Endothelial cell of umbilical vein (primary cell): ENCODE measurements around the gene JSRP1. TPM values are rescaled to one million over a fixed set of nuclear protein-coding genes. Genes with fewer than 3 reads are reported as not detected.

ENCODE experiments used
- BruUV-seq: library from RNA; stranded (reverse); fragments of 400-500 nt; replicated peaks from 2 replicates; lab custom pipeline; 2021; lab: Mats Ljungman, UMichigan
- CTCF ChIA-PET: fragments of 300-600, 350-600 bp; sonication (Branson Sonifier 250); formaldehyde crosslinking; loops from one replicate; lab custom pipeline; 2021; ENCODE audit warnings: antibody characterized with exemption, inconsistent platforms; lab: Charles Lee
- POLR2A ChIA-PET: fragments of 300-600, 350-600 bp; sonication (Branson Sonifier 250); formaldehyde crosslinking; loops from one replicate; lab custom pipeline; 2021; ENCODE audit warnings: antibody characterized with exemption, inconsistent platforms; lab: Charles Lee
- DNase-seq: peaks from one replicate; pipeline ENCODE4 v3.0.0-alpha.2; 2011; ENCODE audit warnings: low read depth, low spot score
- FAIRE-seq: peaks from 2 replicates; lab custom pipeline; 2011; peaks lifted over from hg19 to GRCh38; lab: Jason Lieb, UNC
- H2AFZ ChIP-seq: 2 replicates; pipeline ENCODE4 v1.6.0; 2012; ENCODE audit warnings: low read depth, low read length, control low read depth, inconsistent platforms
- H3K27ac ChIP-seq: 2 replicates; pipeline ENCODE4 v1.5.1; 2011; ENCODE audit warnings: low read depth, mild to moderate bottlenecking, control low read depth, low read length, moderate library complexity; ENCODE audit not compliant: insufficient read depth
- H3K27me3 ChIP-seq, 2 experiments: 2 replicates each; pipeline versions ENCODE4 v1.6.0 to v1.6.1; 2011; ENCODE audit warnings: low read length in 2 of 2, mixed read lengths in 1 of 2; ENCODE audit not compliant: control insufficient read depth in 2 of 2, insufficient read depth in 2 of 2
- H3K36me3 ChIP-seq, 2 experiments: 2 replicates in 1 of 2; 3 replicates in 1 of 2; pipeline ENCODE4 v1.5.1; 2011; ENCODE audit warnings: low read length in 2 of 2, mild to moderate bottlenecking in 1 of 2, moderate library complexity in 1 of 2; ENCODE audit not compliant: control insufficient read depth in 2 of 2, insufficient read depth in 2 of 2; ENCODE audit errors: extremely low read depth in 1 of 2
- H3K4me1 ChIP-seq: 3 replicates; pipeline ENCODE4 v1.5.1; 2011; ENCODE audit warnings: mild to moderate bottlenecking, low read length; ENCODE audit not compliant: control insufficient read depth, insufficient read depth; ENCODE audit errors: extremely low read depth
- H3K4me2 ChIP-seq: 2 replicates; pipeline ENCODE4 v1.6.1; 2011; ENCODE audit warnings: low read length, control low read depth, mixed read lengths; ENCODE audit not compliant: insufficient read depth
- H3K4me3 ChIP-seq, 3 experiments: fragments of 200-600 bp in 1 of 3; sonication (generic), shearing (Covaris generic) in 1 of 3; replicated peaks in 1 of 3; 2 replicates each; pipeline ENCODE4 v1.5.1; 2011 to 2016; ENCODE audit warnings: control low read depth in 3 of 3, low read length in 3 of 3, mild to moderate bottlenecking in 2 of 3, inconsistent platforms in 1 of 3, low read depth in 1 of 3, moderate library complexity in 1 of 3; ENCODE audit not compliant: insufficient read depth in 1 of 3
- H3K79me2 ChIP-seq: 2 replicates; pipeline ENCODE4 v1.6.0; 2012; ENCODE audit warnings: low read length, inconsistent platforms; ENCODE audit not compliant: control insufficient read depth, insufficient read depth
- H3K9ac ChIP-seq: replicated peaks from 2 replicates; pipeline ENCODE3; 2011; ENCODE audit warnings: low read length, control low read depth; ENCODE audit not compliant: insufficient read depth; ENCODE audit errors: extremely low read depth
- H3K9me1 ChIP-seq: replicated peaks from 3 replicates; pipeline ENCODE4 v1.6.0; 2011; ENCODE audit warnings: mild to moderate bottlenecking, low read length; ENCODE audit not compliant: control insufficient read depth, insufficient read depth; ENCODE audit errors: extremely low read depth
- H3K9me3 ChIP-seq: replicated peaks from 2 replicates; pipeline ENCODE4 v1.5.1; 2012; ENCODE audit warnings: low read length, inconsistent platforms; ENCODE audit not compliant: control insufficient read depth, insufficient read depth
- H4K20me1 ChIP-seq: replicated peaks from 2 replicates; pipeline ENCODE3; 2011; ENCODE audit warnings: mild to moderate bottlenecking, low read length; ENCODE audit not compliant: control insufficient read depth, insufficient read depth; ENCODE audit errors: extremely low read depth
- EZH2 ChIP-seq: IDR thresholded peaks from 2 replicates; pipeline ENCODE4 v1.6.1; 2012; ENCODE audit warnings: borderline replicate concordance, low read depth, mild to moderate bottlenecking, moderate library complexity, low read length, inconsistent platforms; ENCODE audit not compliant: severe bottlenecking
- FOS ChIP-seq: IDR thresholded peaks from 2 replicates; pipeline ENCODE4 v1.6.1; 2011; ENCODE audit warnings: mild to moderate bottlenecking, low read length, moderate library complexity, borderline replicate concordance; ENCODE audit not compliant: insufficient read depth
- GATA2 ChIP-seq: IDR thresholded peaks from 2 replicates; pipeline ENCODE4 v1.7.0; 2011; ENCODE audit warnings: low read depth, mild to moderate bottlenecking, moderate library complexity, mixed read lengths, low read length; ENCODE audit not compliant: insufficient read length, insufficient read depth
- JUN ChIP-seq: IDR thresholded peaks from 2 replicates; pipeline ENCODE4 v1.6.1; 2011; ENCODE audit warnings: borderline replicate concordance, low read depth; ENCODE audit not compliant: insufficient read length, insufficient read depth
- MYC ChIP-seq: IDR thresholded peaks from one replicate; pipeline ENCODE4 v1.6.1; 2011; ENCODE audit warnings: mild to moderate bottlenecking, low read depth, low read length
- POLR2A ChIP-seq: IDR thresholded peaks from 2 replicates; pipeline ENCODE4 v1.6.1; 2012; ENCODE audit warnings: low read depth, mild to moderate bottlenecking, control low read depth, low read length
- POLR2AphosphoS5 ChIP-seq: IDR thresholded peaks from 2 replicates; pipeline ENCODE4 v1.6.1; 2012; ENCODE audit warnings: low read depth, mild to moderate bottlenecking, control low read depth, low read length, moderate library complexity; ENCODE audit not compliant: insufficient read depth
- dilution Hi-C: fragments of 300-500 bp; cut with MboI; formaldehyde crosslinking; loops from one replicate; pipeline ENCODE4 v1.15.0; 2019; ENCODE audit warnings: low sequenced_read_pairs; ENCODE audit not compliant: extremely low pct_ligation_motif_present
- intact Hi-C: fragments of 100-400 bp; cut with micrococcal nuclease; formaldehyde crosslinking; loops from one replicate; pipeline ENCODE4 v1.10.0; 2022
- polyA plus RNA-seq, 4 experiments: library from polyadenylated mRNA; depleted of rRNA in 3 of 4; stranded (reverse) in 3 of 4; unstranded in 1 of 4; fragments of >200 nt; gene quantifications; 2 replicates each; pipeline versions ENCODE4 v1.2.1 to v1.2.3, GENCODE V29; 2011 to 2012; ENCODE audit warnings: missing spikeins in 1 of 4
- total RNA-seq: library from RNA; stranded (reverse); gene quantifications from 2 replicates; pipeline ENCODE4 v1.2.3, GENCODE V29; 2021
- TF ChIP-seq, protein P1 (sequence below), 2 donors: IDR thresholded peaks; 1 replicate in 1 of 2; 2 replicates in 1 of 2; pipeline ENCODE4 v1.5.1; 2011; ENCODE audit warnings: low read length in 2 of 2, mild to moderate bottlenecking in 2 of 2, moderate library complexity in 2 of 2, control low read depth in 1 of 2, inconsistent platforms in 1 of 2, low read depth in 1 of 2; ENCODE audit not compliant: insufficient read depth in 1 of 2; ENCODE audit errors: extremely low read depth in 1 of 2
- TF ChIP-seq, protein P2 (sequence below): IDR thresholded peaks from 2 replicates; pipeline ENCODE4 v1.6.1; 2011; ENCODE audit not compliant: insufficient read depth, insufficient read length

JSRP1 gene
- total and polyA plus RNA-seq, 2 donors (not counting 3 experiments of a cell fraction or from before 2014, with no cell fraction given) = not detected

DNA sequence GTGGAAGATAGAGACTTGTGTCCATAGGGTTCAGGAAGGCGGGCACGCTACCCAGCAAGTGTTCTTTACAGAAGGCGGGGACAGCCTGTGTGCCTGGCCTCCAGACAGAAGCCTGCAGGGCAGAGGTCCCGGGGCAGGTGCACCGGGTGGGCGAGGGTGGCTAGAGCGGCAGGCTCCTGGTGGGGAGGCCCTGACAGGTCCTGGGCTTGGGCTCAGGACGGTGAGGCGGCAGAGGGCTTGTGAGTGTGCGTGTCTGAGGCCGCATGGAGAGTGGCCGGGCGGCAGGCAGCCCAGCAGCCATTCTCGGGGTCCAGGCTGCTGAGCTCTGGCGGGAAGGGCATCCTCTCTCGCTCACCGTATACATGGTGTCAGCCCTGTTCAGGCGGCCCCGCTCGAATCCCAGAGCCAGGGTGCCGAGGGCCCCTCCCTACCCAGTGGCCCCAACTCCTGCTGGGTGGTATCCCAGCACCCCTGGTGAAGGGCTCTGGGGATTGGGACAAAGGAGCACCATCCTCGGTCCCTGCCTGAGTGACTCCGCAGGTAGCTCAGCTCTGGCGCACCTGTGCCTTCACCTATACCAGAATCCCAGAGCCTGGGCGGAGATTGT lies 10.1 kb downstream of the JSRP1 start:
- Histone ChIP-seq H3K27ac (no peak overlapping the region), H3K9me3 (no peaks in the 10 kb centered on the region), H3K4me1 (peaks cover 13% of the 10 kb centered on the region), H3K27me3 (peaks cover 2 to 11% of the 10 kb centered on the region in 2 experiments), H2AFZ (no peak overlapping the region), H3K9me1 (no peaks in the 10 kb centered on the region), H3K36me3 (peaks cover 25 to 52% of the 10 kb centered on the region in 2 experiments), H4K20me1 (no peaks in the 10 kb centered on the region), H3K4me3 (no peak overlapping the region), H3K9ac (no peak overlapping the region), H3K4me2 (no peak overlapping the region), H3K79me2 (peaks cover 33% of the 10 kb centered on the region)
- CTCF ChIA-PET = interaction anchor here (1.2 kb wide), 1 partner anchor 16 kb away, joined by 3 read pairs; no protein-coding TSS in a partner anchor
- DNase-seq (no peak), FAIRE-seq (no peak)
- dilution Hi-C loops = no loop called here
- BruUV-seq = no TSS peak
- POLR2A ChIA-PET = no interaction called here
- intact Hi-C loops = no loop called here
- TF ChIP-seq MYC (no peak), JUN (no peak), GATA2 (no peak), POLR2AphosphoS5 (no peak)

DNA sequence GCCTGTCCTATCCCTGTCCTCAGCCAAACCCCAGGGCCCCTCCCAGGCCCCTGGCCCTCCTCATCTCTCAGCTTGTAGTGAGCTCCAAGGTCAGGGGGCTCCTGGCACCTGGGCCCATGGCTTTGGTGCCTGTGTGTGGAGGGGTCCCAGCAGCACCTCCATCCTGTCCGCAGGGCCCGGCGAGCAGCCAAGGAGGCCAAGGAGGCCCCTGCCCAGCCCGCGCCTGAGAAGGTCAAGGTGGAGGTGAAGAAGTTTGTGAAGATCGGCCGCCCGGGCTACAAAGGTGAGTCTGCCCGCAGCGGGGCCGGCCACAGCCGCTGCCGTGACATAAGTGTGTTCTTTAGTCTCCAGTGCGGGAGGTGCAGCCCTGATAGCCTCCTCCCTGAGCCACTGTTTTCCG lies 10.9 kb downstream of the JSRP1 start:
- Histone ChIP-seq H3K4me3 (no peak overlapping the region), H3K9ac (no peak overlapping the region), H3K9me3 (no peaks in the 10 kb centered on the region), H3K9me1 (no peaks in the 10 kb centered on the region), H3K27ac (no peak overlapping the region), H3K27me3 (peaks cover under 1 to 4% of the 10 kb centered on the region in 2 experiments), H2AFZ (no peak overlapping the region), H3K79me2 (peaks cover 41% of the 10 kb centered on the region), H3K4me2 (no peak overlapping the region), H3K4me1 (peaks cover 22% of the 10 kb centered on the region), H3K36me3 (peaks cover 25 to 52% of the 10 kb centered on the region in 2 experiments), H4K20me1 (no peaks in the 10 kb centered on the region)
- FAIRE-seq (no peak), DNase-seq (no peak)
- no peak for TF ChIP-seq EZH2
- TF ChIP-seq, protein P1, sequence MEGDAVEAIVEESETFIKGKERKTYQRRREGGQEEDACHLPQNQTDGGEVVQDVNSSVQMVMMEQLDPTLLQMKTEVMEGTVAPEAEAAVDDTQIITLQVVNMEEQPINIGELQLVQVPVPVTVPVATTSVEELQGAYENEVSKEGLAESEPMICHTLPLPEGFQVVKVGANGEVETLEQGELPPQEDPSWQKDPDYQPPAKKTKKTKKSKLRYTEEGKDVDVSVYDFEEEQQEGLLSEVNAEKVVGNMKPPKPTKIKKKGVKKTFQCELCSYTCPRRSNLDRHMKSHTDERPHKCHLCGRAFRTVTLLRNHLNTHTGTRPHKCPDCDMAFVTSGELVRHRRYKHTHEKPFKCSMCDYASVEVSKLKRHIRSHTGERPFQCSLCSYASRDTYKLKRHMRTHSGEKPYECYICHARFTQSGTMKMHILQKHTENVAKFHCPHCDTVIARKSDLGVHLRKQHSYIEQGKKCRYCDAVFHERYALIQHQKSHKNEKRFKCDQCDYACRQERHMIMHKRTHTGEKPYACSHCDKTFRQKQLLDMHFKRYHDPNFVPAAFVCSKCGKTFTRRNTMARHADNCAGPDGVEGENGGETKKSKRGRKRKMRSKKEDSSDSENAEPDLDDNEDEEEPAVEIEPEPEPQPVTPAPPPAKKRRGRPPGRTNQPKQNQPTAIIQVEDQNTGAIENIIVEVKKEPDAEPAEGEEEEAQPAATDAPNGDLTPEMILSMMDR (IDR thresholded peaks at IDR 0.05; ENCODE audit: extremely low read depth in 1 of 2, insufficient read depth in 1 of 2, low read depth in 1 of 2, low read length in 2 of 2) = no peak
- TF ChIP-seq GATA2 = no peak
- TF ChIP-seq MYC = no peak
- no peak for TF ChIP-seq FOS
- no peak for TF ChIP-seq POLR2A
- TF ChIP-seq, protein P2, sequence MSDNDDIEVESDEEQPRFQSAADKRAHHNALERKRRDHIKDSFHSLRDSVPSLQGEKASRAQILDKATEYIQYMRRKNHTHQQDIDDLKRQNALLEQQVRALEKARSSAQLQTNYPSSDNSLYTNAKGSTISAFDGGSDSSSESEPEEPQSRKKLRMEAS = no peak
- dilution Hi-C loops (no loop called here), intact Hi-C loops (no loop called here)
- CTCF ChIA-PET = no interaction called here
- POLR2A ChIA-PET = no interaction called here
- no TSS peak for BruUV-seq
